GM12892 (cell line): ENCODE results near the gene ACSF3.

Source experiments
- POLR2A ChIP-seq: IDR thresholded peaks from 2 replicates; pipeline ENCODE4 v1.6.1; 2011; ENCODE audit warnings: low read depth, low read length, control low read depth
- TAF1 ChIP-seq: IDR thresholded peaks from 2 replicates; pipeline ENCODE4 v1.6.1; 2011; ENCODE audit warnings: low read depth, mild to moderate bottlenecking, control low read depth, low read length, borderline replicate concordance

DNA sequence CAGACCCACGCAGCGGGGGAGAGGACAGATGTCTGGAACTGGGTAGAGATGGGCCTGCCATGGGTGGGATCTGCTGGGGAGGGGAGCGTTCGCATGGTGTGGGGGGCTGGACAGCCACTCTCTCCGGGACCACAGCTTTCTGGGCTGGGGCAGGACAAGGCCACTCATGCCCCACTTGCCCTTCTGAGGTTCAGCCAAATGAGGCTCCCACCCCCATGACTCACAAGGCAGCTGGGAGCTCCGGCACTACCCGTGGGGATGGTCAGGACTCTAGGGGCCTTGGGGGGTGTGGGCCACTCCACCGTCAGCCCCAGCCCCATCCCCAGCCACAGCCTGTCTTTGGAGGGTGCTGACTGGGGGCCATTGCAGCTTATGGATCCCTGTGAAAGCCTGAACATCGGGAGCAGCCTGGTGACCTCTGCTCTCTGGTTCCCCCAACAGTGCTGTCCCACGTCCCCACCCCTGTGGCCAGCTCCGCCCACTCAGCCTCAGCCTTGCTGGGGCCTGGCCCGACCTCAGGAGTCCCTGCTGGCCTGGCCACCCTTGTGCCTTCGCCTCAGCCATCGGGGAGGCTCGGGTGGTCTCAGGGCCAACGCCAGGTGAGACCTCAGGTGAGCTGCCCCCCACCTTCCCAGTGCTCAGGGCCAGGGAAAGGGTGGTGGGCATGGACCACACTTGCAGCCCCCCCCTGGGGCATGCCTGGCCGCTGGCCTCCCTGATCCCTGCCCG is 73.2 kb downstream of the ACSF3 start:
- TF ChIP-seq POLR2A (no peak), TAF1 (no peak)
